Fibroblast of skin of abdomen (primary cell): ENCODE measurements around the gene LETM1.

ENCODE experiments used
- DNase-seq: peaks from one replicate; pipeline ENCODE4 v3.0.0-alpha.2; 2013

Gene LETM1

GRCh38 chr4:1872870-1873269 lies 16.9 kb upstream of the LETM1 start:
- peak; percentile 75 for DNase-seq

DNA sequence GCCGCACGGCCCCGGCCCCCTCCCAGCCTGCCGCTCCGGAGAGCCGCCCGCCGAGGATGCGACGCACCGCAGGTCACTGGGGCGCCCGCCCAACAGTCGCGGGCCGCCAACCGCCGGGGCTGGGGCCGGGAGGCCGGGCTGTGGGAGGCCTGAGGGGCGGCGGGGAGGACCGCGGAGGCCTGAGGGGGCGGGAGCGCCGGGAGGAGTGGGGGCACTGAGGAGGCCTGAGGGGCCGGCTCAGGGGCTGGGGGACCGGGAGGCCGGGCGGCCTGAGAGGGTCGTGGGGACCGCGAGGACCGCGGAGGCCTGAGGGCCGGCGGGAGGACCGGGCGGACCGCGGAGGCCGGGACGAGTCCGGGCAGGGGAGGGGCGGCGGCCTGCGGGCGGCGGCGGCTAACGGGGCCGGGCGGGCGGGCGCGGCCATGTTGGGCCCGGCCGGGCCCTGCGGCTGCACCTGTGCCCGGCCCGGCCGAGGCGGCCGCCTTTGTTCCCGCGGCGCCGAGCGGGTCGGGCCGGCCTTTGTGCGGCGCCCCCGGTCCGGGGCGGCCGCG lies 15.6 kb upstream of the LETM1 start:
- DNase-seq = peak; percentile 14

GRCh38 chr4:1870578-1871443 lies 14.9 kb upstream of the LETM1 start, which contains the start of gene NSD2:
Gene NSD2 (plus strand): TSS chr4:1871393. CDS start chr4:1900655, 29,262 bp downstream.
- DNase-seq = peak; percentile 94

DNA sequence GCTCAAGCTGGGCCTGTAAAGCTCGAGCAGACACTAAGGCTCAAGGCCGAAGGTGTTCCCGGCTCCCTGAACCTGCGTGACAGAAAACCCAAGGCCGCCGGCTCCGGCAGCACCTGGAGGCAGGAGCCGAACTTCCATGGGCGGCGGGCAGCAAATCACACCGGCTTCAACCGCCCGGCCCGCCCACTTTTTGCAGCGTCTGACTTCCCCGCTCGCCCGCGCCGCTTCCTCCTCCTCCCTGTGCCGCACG lies 14.3 kb upstream of the LETM1 start:
- DNase-seq = peak; percentile 81

GRCh38 chr4:1869530-1870327 lies 13.8 kb upstream of the LETM1 start:
- no peak for DNase-seq

GRCh38 chr4:1868912-1869311 lies 13.0 kb upstream of the LETM1 start:
- no peak for DNase-seq

GRCh38 chr4:1868293-1868692 lies 12.3 kb upstream of the LETM1 start:
- DNase-seq = no peak

GRCh38 chr4:1866189-1866661 lies 10.3 kb upstream of the LETM1 start:
- no peak for DNase-seq

DNA sequence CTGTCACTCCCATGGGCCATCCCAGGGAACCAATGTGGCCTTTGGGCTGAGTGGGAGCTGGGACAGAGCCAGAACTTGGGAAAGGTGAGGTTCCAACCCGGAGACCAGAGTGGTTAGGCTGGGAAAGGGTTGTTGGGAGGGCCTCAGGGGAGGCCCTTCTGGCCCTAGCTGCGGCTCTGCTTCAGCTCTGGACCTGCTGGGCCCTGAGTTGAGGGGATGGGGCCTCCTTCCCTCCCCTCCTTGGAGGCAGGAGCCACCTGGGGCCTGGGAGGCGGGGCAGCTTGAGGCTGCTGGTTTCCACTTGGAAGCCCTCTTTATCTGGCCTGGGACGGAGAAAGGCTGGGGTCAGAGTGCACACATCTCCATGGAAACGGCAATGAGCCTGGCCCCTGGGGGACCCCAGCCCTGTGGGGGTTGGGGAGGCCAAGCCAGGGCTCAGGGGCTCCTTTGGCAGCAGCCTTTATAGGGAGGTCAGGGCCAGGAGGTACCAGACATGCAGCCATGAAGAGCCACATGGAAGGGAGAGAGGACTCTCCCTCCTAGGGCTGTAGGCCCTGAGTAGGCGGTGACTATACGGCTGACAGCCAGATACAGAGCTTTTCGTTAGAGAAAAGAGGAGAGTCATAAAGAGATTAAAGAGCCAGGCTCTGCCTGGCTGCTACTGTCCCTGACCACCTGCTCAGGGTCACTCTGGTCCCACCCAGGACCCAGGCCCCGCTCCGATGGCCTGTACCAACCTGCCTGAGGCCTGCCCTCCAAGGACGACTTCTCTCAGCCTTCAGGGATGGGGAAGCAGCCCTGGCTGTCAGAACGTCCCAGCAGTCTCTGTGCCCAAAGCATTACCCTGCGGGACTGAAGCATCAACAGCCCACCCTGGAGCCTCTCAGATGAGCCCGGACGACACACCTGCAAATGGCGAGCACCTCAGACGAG lies 8.4 kb upstream of the LETM1 start:
- DNase-seq = no peak

- DNase-seq = no peak
Measured at GRCh38 chr4:1863297-1864033, 7.5 kb upstream of the LETM1 start.

DNA sequence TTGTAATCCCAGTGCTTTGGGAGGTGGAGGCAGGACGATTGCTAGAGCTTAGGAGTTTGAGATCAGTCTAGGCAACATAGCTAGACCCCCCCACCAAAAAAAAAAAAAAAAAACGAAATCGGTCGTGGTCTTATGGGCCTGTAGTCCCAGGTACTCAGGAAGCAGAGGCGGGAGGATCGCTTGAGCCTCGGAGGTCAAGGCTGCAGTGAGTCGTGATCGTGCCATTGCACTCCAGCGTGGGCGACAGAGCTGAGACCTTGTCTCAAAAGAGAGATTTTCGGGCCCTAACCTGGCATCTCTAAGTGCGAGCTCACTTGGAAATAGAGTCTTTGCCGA lies 7.0 kb upstream of the LETM1 start:
- no peak for DNase-seq

DNA sequence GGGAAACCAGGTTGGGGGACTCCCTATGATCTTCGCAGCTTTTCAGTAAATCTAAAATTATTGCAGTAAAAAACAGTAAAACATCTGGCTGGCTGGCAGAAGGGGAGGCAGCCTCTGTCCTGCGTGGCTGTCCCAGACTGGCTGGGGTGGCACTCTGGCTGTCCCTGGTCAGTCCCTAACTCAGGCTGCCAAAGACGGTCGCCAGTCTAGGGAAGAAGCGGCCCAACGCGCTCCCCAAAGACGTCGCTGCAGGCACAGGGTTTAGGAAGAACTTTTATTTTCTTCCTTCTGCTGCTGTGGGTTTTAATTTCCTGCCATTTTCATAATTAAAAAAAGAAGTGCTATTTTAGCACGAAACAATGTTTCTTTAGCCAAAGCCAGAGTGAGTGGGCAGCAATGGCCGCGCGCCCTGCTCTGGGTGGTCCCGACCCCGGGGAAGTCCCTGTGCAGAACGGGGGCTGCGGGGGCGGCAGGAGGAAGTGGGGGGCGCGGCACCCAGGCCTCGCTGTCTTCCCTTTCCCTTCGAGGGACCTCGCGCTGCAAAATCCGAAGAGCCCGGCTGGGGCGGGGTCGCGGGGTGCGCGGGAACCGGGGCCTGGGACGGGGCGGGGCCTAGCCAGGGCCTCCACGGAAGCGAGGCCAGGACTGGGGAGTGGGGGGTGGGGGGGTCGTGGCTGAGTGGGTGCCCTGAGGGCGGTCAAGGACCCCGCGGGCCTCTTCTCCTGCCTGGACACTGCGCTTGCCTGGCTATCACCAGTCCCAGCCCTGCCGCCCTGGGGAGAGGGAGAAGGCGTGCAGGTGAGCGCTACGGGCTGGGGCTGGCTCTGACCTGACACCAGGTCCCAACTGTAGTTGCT lies 6.3 kb upstream of the LETM1 start:
- no peak for DNase-seq

GRCh38 chr4:1859389-1859753 lies 3.4 kb upstream of the LETM1 start:
- no peak for DNase-seq

- no peak for DNase-seq
Measured at GRCh38 chr4:1857931-1858330, 2.0 kb upstream of the LETM1 start.

DNA sequence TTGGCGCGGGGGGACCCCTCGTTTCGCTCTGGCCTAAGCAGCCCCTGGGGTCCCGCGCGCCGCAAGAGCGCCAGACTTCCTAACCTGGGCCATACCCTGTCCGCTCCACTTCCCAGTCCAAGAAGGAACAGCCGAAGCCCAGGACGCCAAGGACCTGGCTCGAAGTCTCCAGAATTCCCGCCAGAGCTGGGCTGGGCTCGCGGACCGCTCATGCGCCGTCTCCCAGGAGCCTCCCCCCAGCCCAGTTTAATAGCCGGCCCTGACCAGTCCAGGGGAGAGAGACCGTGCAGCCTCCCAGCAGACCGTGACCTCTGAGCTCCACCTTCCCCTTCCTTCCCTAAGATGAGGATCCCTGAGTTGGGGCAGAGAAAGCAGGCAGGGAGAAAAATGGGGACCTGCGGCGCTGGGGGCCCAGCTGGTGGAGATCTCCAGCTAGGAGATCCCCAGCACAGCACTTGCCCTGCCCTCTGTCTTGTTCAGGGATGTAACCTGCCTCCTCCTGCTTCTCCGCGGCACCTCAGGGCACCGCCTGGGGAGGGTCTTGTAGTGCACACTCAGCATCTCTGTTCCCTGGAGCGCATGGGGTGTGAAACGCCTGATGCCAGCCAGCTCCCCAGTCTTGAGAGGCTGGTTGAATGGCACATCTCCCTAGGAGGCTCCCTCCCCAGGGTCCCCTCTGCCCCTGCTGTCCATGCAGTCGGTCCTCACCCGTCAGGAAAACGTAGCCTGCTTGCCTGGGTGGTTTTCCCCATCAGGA lies 1.2 kb upstream of the LETM1 start:
- DNase-seq = no peak

GRCh38 chr4:1855333-1856070 lies 454 bp downstream of the LETM1 start:
- DNase-seq = no peak

DNA sequence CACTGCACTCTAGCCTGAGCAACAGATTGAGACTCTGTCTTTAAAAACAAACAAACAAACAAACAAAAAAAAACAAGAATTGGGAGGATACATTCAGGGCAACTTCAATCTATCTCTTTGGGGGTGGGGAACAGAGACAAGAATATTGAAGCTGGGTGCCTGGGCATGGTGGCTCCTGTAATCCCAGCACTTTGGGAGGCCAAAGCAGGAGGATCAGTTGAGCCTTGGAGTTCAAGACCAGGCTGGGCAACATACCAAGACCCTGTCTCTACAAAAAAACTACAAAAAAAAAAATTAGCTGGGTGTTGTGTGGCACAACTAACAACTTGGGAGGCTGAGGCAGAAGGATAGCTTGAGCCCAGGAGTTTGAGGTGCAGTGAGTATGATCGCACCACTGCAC lies 1.2 kb downstream of the LETM1 start:
- DNase-seq = no peak

DNA sequence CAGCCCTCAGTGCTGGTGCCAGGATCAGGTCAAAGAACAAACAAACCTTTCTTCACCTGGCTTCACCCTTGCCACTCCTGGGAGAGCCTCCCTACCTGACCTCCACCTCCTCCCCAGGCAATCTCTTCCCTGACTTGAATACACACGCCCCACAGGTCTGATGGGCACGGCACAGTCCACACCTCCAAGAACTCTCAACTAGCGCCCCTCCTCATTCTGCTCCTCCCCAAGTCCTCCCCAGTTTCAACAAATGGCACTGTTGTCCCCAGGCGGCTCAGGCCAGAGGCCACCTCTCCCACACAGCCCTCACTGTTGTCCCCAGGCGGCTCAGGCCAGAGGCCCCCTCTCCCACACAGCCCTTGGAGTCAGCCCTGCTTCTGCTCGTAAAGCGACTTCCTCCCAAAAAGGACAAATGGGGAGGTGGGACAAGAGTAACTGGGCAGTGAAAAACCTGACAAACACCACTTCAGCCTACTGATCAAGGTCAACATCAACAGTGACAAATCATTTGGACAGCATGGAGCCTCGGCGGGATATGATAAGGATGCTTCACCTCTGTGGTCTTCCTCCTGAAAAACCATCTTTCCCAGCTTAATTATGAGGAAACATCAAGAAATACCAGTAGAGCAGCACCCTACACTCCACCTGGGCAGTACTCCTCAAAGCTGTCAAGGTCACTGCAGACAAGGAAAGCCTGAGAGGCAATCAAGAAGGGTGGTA lies 2.9 kb downstream of the LETM1 start:
- no peak for DNase-seq
